HG02973 (cell line): ENCODE results near the gene ARAP1.

Experiments
- ATAC-seq: cut with Tn5 transposase; IDR thresholded peaks from one replicate; pipeline ENCODE4 v1.9.1; 2021; ENCODE audit warnings: moderate library complexity; ENCODE audit not compliant: unreplicated experiment

ARAP1 gene

DNA sequence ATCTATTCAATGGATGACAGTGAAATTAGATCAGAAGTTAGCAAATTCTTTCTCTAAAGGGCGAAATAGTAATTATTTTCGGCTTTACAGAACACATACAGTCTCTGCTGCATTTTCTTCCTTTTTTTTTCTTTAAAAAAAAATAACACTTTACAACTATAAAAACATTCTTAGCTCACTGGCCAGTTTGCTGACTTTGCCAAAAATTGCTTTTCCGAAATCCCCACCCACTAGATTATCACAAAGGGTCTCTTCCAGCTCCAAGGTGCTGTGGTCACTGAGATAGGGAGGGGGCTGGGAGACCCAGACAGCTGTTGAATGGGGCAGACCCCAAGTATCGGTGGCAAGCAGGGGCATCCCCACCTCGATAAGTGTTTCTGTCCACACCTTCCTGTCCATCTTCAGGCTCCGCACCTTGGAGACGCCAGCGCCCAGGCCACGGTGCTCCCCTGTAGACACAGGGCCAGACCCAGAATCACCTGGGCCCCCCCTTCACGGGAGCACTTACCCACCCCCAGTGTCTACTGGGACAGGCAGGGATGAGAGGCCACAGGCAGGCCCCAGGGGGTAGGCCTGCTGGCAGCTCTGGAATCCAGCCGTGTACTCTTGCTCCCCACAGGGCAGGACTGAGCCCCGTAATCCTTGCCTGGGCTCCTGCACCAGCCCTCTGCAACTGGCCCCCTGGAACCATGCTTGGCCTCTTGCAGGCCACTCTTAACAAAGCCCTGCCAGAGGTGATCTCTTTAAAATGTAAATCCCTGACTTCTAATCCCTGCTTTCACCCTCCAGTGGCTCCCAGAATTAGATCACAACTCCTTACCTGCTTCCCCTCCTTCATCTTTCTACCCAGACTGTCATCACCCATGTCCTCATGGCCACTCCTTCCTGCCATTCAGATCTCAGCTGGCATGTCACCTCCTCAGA lies 46.5 kb downstream of the ARAP1 start:
- no peak for ATAC-seq

DNA sequence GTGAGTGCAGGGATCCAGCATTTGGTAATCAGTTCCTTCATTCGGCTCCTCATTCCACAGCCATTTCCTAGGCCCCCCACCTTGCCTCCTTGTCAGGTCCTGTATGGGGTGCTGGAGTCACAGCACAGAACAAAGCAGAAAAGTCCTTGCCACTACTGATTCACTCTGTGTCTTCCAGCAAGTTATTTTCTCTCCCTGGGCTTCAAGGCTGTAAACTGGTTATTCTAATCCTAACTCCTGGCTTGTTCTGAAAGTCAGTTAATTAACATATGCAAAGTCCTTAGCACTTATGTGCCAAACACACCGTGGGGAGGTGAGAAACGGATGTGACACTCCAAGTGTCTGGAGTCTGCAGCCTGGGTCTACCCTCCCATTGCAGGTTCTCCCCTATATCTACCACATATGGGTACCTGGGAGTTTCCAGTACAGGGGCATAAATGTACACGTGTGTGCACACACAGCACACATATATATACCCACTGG lies 47.4 kb downstream of the ARAP1 start:
- ATAC-seq: no peak

DNA sequence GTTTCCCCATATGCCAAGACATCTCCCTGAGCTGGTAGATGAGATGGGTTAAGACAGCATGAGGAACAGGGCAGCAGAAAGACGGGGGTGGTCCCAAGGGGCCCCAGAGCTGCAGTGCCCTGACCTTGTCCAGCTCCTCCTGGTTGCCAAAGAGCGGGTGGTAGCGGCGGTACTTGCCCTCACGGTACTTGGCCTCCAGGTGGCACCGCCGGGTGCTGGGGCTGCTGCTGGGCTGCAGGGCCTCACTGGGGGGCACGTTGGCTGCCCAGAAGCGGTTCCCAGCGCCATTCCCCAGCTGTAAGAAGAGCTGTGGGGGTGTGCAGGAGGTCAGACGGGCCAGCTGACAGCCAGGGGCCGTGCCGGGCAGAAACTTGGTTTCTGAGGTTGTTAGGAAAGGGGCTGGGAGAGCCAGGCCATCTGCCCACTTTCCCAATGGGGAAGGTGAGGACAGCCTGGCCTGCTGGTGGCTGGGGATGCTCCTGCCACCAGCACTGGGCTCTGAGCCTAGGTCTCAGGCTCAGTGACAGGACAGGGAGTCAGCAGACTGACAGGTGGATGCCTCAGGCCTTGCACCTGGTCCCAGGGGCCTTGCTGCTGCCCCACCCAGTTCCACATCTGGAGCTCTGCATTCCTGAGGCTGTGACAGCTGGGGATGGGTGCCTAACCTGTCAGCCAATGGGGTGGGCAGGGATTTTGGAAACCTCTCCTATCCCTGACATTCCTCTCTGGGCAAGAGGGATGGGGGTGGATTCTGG lies 48.0 kb downstream of the ARAP1 start:
- no peak for ATAC-seq

DNA sequence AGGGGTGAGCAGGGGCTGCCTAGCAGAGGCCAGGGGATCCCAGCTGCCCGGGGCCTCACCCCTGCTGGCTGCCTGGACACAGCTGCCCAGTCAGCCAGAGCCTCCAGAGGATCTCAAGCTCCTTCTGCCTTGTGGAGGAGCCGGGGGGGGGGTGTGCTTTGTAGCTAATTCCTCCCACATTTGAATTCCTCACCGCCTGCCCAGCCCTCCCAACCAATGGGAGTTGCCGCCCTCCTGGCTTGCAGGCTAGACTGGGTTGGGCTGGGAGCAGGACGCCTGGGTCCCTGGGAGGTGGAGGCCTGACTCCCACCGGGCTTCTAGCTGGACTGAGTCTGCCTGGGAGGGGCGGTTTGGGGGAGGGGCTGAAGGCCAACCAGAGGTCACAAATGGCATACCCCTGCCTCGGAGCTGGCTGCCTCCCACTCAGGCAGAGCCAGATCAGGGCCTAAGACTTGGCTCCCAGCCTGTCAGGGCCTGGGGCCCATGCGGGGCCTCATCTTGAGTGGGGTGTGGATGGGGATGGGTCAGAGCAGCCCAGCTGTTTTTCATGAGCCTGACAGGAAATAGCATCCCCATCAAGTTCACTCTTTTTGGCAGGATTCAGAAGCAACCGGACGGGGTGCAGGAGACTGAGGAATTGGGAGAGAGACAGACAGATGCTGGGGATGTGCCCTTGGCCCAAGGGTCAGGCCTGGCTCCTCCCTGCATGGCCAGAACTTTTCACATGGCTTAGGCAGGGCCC lies 48.8 kb downstream of the ARAP1 start:
- ATAC-seq: no peak

DNA sequence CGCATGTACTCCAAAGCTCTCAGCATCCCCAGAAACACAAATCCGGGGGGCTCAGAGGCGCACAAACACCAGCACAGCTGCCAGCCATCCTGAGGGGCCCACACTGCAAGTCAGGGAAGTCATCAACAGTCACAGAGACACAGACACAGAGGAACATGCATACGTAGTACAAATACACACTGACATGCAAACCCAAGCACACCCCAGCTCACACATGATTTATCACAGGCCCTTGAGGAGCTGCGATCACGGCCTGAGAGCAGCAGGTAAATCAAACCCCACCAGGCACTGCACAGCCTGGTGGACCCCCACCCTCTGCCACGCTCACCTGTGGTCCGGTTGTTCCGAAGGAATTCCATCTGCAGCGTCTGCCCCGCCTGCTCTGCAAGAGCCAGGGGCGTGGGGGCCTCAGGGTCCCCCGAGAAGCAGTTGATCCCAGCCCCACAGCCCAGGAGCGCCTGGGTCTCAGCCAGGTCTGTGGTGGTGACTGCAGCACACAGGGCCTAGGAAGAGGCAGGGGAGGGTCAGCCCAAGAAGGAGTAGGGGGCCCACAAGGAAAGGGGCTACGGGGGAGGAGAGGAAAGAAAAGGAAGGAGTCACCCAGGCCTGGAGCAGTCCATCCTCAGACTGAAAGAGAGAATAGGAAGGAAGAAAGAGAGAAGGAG lies 49.5 kb downstream of the ARAP1 start:
- no peak for ATAC-seq

DNA sequence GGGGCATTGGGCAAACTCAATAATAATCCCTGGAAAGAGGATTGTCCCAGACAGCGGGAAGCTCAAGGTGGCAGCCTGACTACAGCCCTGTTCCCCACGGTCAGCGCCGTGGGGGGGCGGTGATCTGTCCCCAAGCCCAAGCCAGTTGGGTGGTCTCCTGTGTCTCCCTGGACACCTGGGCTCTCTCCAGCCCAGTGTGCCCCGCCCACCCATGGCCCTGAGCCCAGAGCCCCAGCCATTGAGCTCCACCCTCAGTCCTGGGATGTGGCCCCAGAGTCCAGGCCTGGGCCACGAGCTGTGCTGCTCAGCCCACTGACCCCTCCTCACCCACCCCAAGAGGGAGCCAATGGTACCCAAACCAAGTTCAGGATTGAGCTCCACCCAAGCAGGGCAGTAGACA lies 50.1 kb downstream of the ARAP1 start:
- no peak for ATAC-seq

DNA sequence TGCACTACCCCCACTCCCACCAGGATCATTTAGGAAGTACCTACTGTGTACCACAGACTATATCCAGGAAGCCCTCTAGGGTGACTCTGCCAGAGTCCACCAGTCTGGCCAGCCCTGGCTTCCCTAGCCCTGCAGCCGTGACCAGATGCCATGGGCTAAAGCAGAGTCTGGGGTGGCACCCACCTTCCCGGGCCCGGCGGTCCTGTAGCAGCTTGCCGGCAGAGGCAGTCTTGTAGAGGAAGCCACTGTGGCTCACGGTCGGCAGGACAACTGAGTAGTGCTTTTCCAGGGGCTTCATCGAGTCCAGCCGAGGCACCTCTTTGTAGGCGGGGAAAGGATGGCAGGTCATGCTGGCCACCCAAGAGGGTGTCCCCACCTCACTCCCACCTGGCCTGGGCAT lies 50.7 kb downstream of the ARAP1 start:
- no peak for ATAC-seq

DNA sequence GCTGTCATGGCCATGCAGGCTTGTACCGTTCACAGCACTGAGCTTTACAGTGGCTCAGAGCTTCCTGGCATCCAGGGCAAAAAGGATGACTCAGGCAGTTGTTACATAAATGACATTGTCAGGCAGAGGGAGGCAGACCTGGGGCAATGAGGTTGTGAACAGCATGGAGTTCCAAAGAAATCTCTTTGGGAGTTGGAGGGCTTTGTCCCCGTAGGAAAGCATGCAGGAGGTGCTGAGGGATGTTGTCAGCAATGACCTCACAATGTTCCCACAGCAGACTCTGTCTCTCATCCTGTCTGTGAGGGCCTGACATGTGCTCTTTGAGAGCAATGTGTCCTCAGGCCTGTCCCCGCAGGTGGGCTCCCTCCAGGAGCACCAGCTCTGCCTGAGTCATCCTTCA lies 52.1 kb downstream of the ARAP1 start:
- no peak for ATAC-seq

DNA sequence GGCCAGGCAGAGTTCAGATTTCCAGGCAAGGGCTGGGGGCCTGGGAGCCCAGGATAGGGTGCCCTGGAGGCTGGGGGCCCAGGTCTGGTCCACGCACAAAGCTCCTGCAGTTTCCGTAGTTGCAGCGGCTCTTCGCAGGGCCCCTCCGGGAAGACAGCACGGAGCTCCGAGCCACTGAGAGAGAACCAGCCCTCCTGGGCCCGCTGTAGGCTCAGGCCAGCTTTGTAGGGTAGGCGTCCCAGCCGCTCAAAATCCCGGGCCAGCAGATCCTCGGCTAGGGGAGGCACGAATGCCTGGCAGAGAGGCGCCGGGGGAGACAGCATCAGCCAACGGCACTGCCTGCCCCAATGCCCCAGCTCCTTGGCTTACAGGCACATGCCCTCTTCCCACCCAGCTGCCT lies 54.4 kb downstream of the ARAP1 start:
- no peak for ATAC-seq

DNA sequence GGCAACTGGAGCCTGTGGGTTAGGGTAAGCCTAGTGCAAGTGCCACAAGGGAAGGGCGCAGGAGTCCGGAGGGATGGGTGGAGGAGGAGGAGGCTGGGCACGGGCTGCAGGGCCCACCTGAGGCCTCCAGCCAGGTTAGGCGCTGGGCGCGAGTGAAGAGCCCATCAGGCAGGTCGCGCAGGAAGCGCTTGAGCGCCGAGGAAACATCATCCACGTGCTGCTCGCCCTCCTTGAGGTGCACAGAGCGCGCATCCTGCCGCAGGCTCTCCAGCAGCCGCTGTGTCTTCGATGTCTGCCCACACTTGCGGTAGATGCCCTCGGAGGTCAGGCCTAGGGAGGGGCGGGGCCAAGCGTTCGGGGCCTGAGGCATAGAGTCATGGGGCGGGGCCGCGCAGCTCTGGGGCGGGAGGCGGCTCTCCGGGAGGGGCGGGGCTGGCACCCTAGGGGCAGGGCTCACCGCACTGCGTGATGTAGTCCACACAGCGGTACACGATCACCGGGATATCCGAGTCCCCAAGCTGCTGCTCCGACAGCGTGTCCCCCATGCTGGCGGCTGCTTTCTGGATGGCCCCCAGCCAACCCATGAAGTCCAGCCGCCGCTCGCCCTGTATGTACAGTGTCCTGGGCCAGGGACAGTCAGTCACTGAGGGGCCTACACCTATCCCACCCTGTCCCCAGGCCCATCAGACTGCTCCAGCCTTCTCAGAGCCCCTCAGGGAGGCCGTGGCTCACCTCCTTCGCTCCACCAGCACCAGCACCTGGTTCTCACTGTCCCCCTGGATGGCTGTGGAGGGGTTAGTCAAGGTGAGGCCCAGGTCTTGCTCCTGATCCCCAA lies 55.1 kb downstream of the ARAP1 start:
- ATAC-seq: no peak

DNA sequence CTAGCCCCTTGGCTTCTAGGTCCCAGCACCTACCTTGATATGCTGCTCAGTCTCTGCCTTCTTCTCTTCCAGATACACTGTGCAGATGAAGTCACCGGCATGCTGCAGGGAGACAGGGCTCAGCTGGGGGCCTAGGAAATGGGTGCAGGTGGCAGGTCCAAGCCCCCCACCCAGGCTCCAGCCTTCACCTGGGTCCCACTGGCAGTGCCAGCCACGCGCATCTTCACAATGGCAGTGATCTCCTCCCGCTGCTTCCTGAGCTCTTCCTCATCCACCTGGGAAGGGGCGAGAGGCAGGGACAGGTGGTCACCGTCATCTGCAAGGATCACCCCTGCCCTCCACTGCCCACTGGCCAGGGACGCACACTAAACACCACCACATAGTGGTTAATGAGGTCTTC lies 56.9 kb downstream of the ARAP1 start:
- no peak for ATAC-seq

DNA sequence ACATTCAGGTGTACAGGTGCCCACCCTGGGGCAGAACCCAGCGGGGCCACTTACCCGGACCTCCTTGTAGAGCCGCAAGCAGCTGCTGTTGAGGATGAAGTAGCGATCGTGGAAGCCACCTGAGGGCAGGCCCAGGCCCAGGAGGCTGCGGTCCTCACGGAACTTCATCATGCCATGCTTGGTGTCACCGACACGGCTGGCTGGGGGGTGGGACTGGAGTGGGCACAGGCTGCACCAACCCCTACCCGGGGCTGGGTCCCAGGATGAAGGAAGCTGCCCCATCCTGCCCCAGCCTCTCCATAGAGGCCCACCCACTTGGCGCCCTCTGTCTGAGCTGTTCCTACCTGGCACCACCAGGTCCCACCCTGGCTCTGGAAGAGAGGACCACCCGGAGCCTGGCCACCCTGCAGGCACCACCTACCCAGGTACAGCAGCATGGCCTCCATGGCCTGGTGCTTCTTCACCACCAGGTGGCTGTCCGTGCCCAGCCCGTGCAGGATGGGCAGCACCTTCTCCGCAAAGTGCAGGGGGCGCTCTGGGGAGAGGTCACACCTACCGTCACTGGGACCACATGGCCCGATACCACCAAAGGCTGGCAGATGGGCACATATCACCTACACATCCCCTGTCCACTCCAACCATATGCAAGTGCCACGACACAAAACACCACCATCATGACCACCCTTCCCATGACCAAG lies 58.8 kb downstream of the ARAP1 start:
- ATAC-seq: no peak

DNA sequence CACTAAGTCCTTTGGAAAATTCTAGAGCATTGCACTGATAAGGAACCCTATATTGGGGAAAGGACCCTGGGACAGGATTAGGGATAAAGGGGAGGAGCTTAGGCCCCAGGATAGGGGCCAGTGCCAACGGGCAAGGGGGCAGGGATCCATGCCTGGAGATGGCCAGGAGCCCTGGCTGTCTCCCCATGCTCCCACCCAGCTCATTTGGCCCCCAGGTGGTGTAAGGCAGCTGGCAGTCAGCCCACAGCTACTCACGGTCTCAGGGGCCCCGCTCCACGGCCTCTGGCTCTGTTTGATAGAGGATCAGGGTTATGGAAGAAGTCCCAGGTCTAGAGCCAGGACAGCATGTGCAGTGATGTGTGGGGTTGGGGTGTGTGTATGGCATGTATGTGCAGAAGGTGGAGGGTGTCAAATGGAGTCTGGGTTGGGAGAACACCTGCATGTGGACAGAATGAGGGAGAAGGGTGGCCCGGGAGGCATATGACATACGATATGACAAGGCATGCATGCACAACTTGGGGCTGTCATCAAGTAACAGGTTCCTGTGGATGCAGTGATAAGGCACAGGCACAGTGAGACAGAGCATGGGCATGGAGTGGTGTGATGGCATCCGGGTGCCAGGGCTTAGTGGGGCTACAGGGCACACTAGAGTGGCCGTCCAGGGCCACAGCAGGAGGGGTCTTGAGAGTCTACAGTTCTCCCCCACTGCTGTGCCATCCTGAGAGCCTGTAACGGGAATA lies 59.5 kb downstream of the ARAP1 start:
- no peak for ATAC-seq

DNA sequence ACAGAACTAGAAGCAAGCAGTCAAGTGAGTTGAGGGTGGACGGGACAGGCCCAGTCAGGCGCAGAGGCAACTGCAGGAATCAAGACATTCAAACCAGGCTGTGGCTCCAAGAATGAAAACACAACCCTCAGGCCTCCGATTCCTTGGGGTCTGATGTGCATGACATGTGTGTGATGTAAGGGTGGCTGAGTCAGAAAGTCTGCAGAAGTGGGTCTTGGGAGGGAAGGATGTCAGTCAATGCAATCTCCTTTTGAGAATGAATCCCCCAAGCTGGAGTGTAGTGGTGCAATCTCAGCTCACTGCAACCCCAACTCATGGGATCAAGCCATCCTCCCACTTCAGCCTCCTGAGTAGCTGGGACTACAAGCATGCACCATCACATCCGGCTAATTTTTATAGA lies 62.0 kb downstream of the ARAP1 start:
- no peak for ATAC-seq

DNA sequence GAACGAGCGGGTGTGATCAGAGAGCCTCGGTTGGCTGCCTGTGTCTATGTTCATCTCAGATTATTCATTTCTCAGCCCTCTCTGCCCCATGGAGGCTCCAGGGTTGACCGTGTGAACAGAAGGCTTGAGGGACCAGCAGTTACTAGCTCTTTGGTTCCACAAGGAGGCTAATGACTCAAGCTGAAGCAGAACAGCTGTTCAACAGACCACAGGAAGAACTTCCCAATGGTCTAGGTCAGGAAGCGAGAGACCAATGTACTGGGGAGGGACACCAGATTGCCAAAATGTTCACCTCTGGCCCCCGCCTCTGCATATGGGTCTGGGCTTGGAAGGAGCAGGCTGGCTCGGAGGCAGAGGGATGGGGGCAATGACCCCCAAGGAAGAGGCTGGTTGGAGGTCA lies 63.3 kb downstream of the ARAP1 start:
- no peak for ATAC-seq

DNA sequence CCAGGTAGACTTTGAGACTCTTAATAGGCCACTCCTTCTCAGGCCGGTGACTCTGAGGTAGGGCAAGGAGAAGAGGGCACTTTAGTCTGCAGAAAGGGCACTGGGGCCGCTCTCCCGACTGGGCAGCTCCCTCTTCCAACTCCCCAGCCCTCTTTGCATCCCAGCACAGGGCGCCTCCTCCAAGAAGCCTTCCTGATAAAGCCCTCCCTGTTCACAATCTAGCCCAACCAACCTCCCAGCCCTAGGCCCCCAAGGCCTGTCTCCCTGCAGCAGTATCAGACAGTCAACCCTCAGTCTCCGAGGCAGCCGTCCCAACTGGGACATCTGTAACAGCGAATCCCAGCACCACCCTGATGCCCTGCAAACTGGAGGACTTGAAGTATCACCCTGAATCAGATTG lies 63.7 kb downstream of the ARAP1 start:
- no peak for ATAC-seq

DNA sequence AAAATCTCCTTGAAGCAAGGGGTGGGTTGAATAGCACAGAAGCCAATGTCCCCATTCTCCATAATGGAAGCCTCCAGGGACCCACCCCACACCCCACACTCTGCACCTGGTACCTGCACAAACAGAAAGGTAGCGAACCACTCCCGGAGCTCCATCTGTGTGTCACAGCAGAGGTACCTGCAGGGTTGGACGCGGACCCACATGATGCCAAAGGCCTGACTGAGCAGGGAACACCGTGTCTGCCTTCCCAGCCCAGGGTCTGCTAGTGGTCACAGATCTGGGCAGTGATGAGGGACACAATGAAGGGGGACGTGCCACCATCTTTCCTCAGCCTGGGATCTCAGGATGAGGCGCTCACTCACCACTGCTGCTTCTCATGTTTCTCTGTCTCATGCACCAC lies 64.9 kb downstream of the ARAP1 start:
- ATAC-seq: no peak

DNA sequence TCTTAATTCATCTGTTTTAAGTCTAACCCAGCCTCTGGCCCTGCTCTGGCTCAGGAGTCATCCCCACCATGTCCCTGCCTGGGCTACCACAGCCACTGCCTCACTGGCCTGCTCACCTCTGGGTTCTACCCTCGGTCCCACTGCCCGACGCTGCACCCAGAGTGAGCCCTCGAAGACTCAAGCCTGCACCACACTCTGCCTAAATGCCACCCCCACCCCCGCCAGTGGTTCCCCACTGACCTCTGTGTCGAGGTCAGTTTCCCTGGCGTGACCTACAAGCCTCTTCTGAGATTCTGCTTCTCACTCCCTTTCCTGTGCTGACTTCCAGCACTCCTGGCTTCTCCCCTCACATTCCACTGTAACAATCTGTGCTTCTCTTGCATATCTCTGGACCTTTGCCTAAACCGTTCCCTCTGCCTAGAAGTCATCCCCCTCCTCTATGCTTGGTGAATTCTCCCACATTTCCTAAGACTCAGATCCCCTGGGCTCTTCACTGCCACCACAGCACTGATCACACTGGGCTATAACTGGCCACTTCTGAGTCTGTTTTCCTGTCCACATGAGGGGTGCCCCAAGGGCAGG lies 65.5 kb downstream of the ARAP1 start:
- ATAC-seq: no peak
